ENCODE data around the gene CHRNA4.

- no peak for TF ChIP-seq CTCF (IDR thresholded peaks at IDR 0.05)
- no peak for TF ChIP-seq POLR2A (IDR thresholded peaks at IDR 0.05)
These were observed 30.2 kb downstream of the CHRNA4 start for GRCh38 chr20:63330940-63331339.

Measured in testis (tissue), 2 donors.